MM.1S (cell line): ENCODE results near the gene IFI44L.

Source experiments
- EZH2 ChIP-seq: fragments of 300-600 bp; sonication (generic); optimal IDR thresholded peaks from 2 replicates; pipeline ENCODE3; 2017; ENCODE audit warnings: low read depth, mild to moderate bottlenecking, antibody characterized with exemption, low read length, mixed read lengths
- EZH2phosphoT487 ChIP-seq: fragments of 300-600 bp; sonication (generic); IDR thresholded peaks from 2 replicates; pipeline ENCODE4 v1.6.1; 2018; ENCODE audit warnings: antibody characterized with exemption, low read length
- TF ChIP-seq, protein P1 (sequence below): fragments of 300-600 bp; sonication (generic); IDR thresholded peaks from 2 replicates; pipeline ENCODE4 v1.5.1; 2016; ENCODE audit warnings: antibody characterized with exemption, low read length, mixed read lengths

- TF ChIP-seq, protein P1, sequence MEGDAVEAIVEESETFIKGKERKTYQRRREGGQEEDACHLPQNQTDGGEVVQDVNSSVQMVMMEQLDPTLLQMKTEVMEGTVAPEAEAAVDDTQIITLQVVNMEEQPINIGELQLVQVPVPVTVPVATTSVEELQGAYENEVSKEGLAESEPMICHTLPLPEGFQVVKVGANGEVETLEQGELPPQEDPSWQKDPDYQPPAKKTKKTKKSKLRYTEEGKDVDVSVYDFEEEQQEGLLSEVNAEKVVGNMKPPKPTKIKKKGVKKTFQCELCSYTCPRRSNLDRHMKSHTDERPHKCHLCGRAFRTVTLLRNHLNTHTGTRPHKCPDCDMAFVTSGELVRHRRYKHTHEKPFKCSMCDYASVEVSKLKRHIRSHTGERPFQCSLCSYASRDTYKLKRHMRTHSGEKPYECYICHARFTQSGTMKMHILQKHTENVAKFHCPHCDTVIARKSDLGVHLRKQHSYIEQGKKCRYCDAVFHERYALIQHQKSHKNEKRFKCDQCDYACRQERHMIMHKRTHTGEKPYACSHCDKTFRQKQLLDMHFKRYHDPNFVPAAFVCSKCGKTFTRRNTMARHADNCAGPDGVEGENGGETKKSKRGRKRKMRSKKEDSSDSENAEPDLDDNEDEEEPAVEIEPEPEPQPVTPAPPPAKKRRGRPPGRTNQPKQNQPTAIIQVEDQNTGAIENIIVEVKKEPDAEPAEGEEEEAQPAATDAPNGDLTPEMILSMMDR: no peak
- TF ChIP-seq EZH2phosphoT487 (no peak), EZH2 (no peak)
These were observed 10.4 kb downstream of the IFI44L start for GRCh38 chr1:78630600-78630999.
